Activated CD4-positive, alpha-beta T cell treated with anti-CD3 and anti-CD28 coated beads for 36 hours (primary cell): ENCODE results near the gene PIAS2. TPM values are rescaled to one million over a fixed set of nuclear protein-coding genes. Genes with fewer than 3 reads are reported as not detected.
"Not testable (repeated sequence)": the region's sequence is repeated elsewhere in the genome, so short reads cannot be mapped to it uniquely, and the experiment has no call there.

Experiments used
- ATAC-seq: fragments of 200-7000 bp; cut with Tn5 transposase; one replicate; pipeline ENCODE4 v1.10.0; 2021; ENCODE audit warnings: mild to moderate bottlenecking, moderate library complexity
- CTCF ChIA-PET: fragments of 350-600 bp; sonication (Branson Sonifier 250); formaldehyde crosslinking; loops from one replicate; lab custom pipeline; 2021; ENCODE audit warnings: antibody characterized with exemption; lab: Charles Lee
- POLR2A ChIA-PET: fragments of 350-600 bp; sonication (Branson Sonifier 250); formaldehyde crosslinking; loops from one replicate; lab custom pipeline; 2021; ENCODE audit warnings: antibody characterized with exemption, inconsistent platforms; lab: Charles Lee
- DNase-seq: peaks from one replicate; pipeline ENCODE4 v3.0.0-alpha.2; 2020
- H3K27ac Mint-ChIP-seq: one replicate; pipeline ENCODE4 v1.8.0; 2021; ENCODE audit warnings: mixed read lengths
- H3K27me3 Mint-ChIP-seq: one replicate; pipeline ENCODE4 v1.8.0; 2021; ENCODE audit warnings: mixed read lengths
- H3K36me3 Mint-ChIP-seq: one replicate; pipeline ENCODE4 v1.8.0; 2021; ENCODE audit warnings: low read depth, mixed read lengths
- H3K4me1 Mint-ChIP-seq: one replicate; pipeline ENCODE4 v1.8.0; 2021; ENCODE audit warnings: mixed read lengths
- H3K4me3 Mint-ChIP-seq: one replicate; pipeline ENCODE4 v1.8.0; 2021; ENCODE audit warnings: mild to moderate bottlenecking, moderate library complexity, mixed read lengths
- H3K9me3 Mint-ChIP-seq: one replicate; pipeline ENCODE4 v1.8.0; 2021; ENCODE audit warnings: low read depth, mixed read lengths
- intact Hi-C, 2 experiments: fragments of 100-400 bp; cut with DNase I in 1 of 2; cut with micrococcal nuclease in 1 of 2; formaldehyde crosslinking; loops; one replicate each; pipeline versions ENCODE4 v1.14.2 to v1.15.1; 2022 to 2024; cut with DNase I, micrococcal nuclease
- total RNA-seq, 2 experiments: library from RNA; stranded (reverse); gene quantifications; one replicate each; pipeline ENCODE4 v1.2.3, GENCODE V29; 2021

Gene PIAS2
- total RNA-seq, 2 experiments from 2014 or later: 27.1 to 28.2 TPM

DNA sequence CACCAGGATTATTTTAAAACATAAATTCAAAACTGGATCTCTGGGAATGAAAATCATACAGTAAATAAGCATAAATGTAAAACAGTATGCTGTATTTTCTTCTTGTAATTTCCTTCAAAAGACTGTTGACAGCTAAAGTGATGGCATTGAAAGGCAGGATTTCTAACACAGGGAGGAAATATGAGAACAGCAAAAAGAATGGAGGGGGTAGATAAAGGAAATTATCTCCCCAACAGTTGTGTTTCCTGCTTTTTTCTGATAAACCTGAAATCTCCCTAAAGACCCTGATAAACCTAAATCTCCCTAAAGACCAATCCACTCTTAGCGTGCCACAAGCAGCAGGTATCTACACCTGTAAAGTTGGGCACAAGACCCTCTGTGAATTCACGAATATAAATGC is 50.8 kb downstream of the PIAS2 start:
- H3K27ac Mint-ChIP-seq: no peak overlapping the region
- no peak overlapping the region for H3K4me3 Mint-ChIP-seq
- peaks cover 28% of the 10 kb centered on the region for H3K9me3 Mint-ChIP-seq
- H3K4me1 Mint-ChIP-seq: peaks cover 5% of the 10 kb centered on the region
- ATAC-seq (no peak), DNase-seq (no peak)
- no peaks in the 10 kb centered on the region for H3K27me3 Mint-ChIP-seq
- intact Hi-C loops: no loop called here
- H3K36me3 Mint-ChIP-seq: peaks cover 53% of the 10 kb centered on the region
- ChIA-PET POLR2A (no interaction called here), CTCF (no interaction called here)

DNA sequence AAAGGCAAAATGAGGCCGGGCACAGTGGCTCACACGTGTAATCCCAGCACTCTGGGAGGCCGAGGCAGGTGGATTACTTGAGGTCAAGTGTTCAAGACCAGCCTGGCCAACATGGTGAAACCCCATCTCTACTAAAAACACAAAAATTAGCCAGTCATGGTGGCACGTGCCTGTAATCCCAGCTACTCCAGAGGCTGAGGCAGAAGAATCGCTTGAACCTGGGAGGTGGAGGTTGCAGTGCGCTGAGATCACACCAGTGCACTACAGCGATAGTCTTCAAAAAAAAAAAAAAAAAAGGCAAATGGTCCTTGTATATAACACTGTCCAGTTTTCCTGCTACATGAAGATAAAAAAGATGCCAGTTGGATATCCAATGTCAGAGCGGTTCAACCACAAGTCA is 52.1 kb downstream of the PIAS2 start:
- H3K4me1 Mint-ChIP-seq, DNase-seq, H3K4me3 Mint-ChIP-seq, CTCF ChIA-PET, H3K27ac Mint-ChIP-seq, intact Hi-C loops, H3K27me3 Mint-ChIP-seq, POLR2A ChIA-PET, ATAC-seq: not testable (repeated sequence)
- Mint-ChIP-seq H3K9me3 (peaks cover 20% of the 10 kb centered on the region), H3K36me3 (peaks cover 49% of the 10 kb centered on the region)

DNA sequence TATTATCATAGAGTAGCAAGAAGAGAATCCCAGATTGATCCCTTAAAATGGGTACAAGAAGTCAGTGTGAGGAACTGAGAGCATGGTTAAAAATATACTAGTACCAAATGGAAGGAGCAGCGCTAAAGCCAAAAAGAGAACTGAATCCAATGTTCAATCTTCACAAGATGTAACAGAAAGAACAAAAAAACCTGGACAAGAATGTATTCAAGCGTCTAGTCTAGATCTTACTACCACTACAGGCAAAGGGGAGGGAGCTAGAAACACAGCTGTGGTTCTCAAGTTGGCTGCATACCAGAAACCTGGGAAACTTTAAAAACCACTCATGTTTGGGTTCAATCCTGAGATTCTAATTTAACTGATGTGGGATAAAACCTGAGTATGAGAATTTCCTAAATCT is 57.5 kb downstream of the PIAS2 start:
- Mint-ChIP-seq H3K4me3 (no peak overlapping the region), H3K4me1 (peaks cover 8% of the 10 kb centered on the region), H3K9me3 (no peaks in the 10 kb centered on the region), H3K36me3 (peaks cover 41% of the 10 kb centered on the region), H3K27ac (no peak overlapping the region), H3K27me3 (no peaks in the 10 kb centered on the region)
- no peak for DNase-seq
- ATAC-seq: no peak
- intact Hi-C loops: no loop called here
- ChIA-PET CTCF (interaction anchor here (0.7 kb wide), 1 partner anchor 13 kb away, joined by 3 read pairs; no protein-coding TSS in a partner anchor), POLR2A (no interaction called here)

DNA sequence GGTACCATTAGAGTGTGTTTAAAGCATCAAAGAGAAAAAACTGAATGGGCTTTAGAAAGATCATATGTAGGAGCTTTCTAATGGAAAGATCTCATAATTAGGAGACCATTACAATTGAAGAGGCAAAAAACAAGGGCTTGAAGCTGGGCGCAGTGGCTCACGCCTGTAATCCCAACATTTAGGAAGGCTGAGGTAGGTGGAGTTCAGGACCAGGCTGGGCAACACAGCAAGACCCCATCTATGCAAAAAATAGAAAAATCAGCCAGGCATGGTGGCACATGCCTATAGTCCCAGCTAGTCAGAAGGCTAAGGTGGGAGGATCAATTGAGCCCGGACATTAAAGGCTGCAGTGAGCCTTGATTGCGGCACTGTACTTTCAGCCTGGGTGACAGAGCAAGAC is 59.0 kb downstream of the PIAS2 start:
- CTCF ChIA-PET: interaction anchor here (0.6 kb wide), 1 partner anchor 956 kb away, joined by 3 read pairs; no protein-coding TSS in a partner anchor
- ATAC-seq (no peak), DNase-seq (no peak)
- POLR2A ChIA-PET: no interaction called here
- Mint-ChIP-seq H3K36me3 (peaks cover 46% of the 10 kb centered on the region), H3K27ac (no peak overlapping the region), H3K4me3 (no peak overlapping the region), H3K27me3 (no peaks in the 10 kb centered on the region), H3K4me1 (peaks cover 8% of the 10 kb centered on the region), H3K9me3 (no peaks in the 10 kb centered on the region)
- intact Hi-C loops: no loop called here

DNA sequence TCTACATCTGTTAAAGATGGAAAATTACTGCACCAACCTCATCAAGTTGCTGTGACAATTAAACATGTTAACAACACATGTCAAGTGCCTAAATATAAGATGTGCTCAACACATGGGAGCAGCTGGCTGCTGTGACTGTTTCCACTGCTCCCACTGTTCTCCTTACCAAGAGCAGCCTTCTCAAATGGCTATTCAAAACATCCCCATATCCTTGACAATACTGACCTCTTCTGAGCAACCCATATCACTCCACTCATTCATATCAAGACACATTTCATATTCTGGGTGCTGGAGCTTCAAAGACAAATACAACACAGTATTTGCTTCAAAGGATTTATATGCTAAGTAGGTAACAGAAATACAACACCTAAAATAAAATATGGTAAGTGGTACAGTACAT is 60.3 kb downstream of the PIAS2 start:
- Mint-ChIP-seq H3K9me3 (no peaks in the 10 kb centered on the region), H3K4me3 (no peak overlapping the region), H3K36me3 (peaks cover 53% of the 10 kb centered on the region), H3K4me1 (peaks cover 8% of the 10 kb centered on the region), H3K27me3 (no peaks in the 10 kb centered on the region), H3K27ac (no peak overlapping the region)
- DNase-seq (no peak), ATAC-seq (no peak)
- ChIA-PET CTCF (interaction anchor here (0.7 kb wide), 1 partner anchor 714 kb away, joined by 3 read pairs; no protein-coding TSS in a partner anchor), POLR2A (no interaction called here)
- intact Hi-C loops: no loop called here

DNA sequence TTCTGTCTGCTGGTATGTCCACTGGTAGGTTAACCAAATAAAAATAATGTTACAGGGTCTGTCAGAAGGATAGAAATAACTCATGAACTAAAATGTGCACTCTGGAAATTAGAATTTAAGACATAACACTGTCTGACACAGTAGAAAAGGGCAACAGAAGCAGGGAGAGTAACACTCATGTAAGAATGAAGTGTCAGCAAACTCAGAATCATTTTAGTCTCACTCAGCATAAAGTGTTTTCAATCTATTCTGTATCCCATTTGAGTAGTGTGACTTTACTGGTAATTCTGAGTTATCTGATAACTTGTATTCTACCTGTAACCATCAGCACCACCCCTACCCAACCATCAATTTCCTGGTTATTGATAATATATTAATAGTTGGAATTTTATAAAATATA is 68.3 kb downstream of the PIAS2 start:
- H3K9me3 Mint-ChIP-seq: no peaks in the 10 kb centered on the region
- CTCF ChIA-PET: no interaction called here
- H3K27ac Mint-ChIP-seq: no peak overlapping the region

DNA sequence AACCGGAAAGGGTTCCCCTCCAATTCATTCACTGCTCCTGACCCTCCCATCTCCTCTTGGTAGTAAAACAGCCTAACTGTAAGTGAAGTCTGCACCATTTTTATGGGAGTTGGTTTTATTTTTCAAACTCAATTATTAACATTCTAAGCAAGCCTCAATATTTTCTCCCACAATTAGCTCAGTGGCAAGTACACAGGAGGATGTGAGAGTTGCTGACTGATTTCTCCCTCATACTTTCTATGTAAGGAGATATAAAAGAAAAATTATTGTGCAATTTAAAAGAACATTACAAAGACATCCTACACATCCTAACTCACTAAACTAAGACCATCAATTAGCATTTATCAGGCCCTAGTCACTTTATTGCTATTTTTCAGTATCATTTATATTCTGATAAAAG is 73.9 kb downstream of the PIAS2 start:
- H3K9me3 Mint-ChIP-seq: no peaks in the 10 kb centered on the region
- intact Hi-C loops: no loop called here
- CTCF ChIA-PET: no interaction called here
- H3K4me3 Mint-ChIP-seq: no peak overlapping the region
- no peak overlapping the region for H3K27ac Mint-ChIP-seq
- no peak for DNase-seq
- POLR2A ChIA-PET: no interaction called here
- H3K36me3 Mint-ChIP-seq: peaks cover 14% of the 10 kb centered on the region
- H3K4me1 Mint-ChIP-seq: no peaks in the 10 kb centered on the region
- no peak for ATAC-seq
- no peaks in the 10 kb centered on the region for H3K27me3 Mint-ChIP-seq

More for the DNA sequence above, 68.3 kb downstream of the PIAS2 start:
- DNase-seq: no peak
- Mint-ChIP-seq H3K36me3 (peaks cover 24% of the 10 kb centered on the region), H3K27me3 (no peaks in the 10 kb centered on the region), H3K4me3 (no peak overlapping the region), H3K4me1 (no peaks in the 10 kb centered on the region)
- ATAC-seq: no peak
- POLR2A ChIA-PET: no interaction called here
- intact Hi-C loops: no loop called here

DNA sequence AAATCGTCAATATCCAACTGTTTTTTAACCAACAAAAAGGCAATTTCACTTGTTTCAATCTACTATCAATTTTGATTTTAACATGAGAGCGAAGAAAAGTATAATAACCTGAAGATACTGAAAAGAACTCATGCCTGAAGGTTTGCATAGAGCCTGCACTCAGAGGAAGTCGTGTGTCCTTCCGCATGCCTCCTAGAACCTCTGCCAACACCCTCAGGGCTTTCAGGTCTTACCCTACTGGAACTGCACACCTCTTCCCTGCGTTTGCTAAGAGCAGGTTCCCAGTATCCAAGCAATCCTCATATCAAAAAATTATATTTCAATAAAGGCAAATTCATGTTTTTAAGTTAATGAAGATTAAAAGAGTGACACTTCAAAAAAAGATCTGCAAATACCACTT is 74.7 kb downstream of the PIAS2 start:
- Mint-ChIP-seq H3K4me3 (no peak overlapping the region), H3K9me3 (no peaks in the 10 kb centered on the region), H3K27me3 (no peaks in the 10 kb centered on the region), H3K27ac (no peak overlapping the region), H3K4me1 (no peaks in the 10 kb centered on the region), H3K36me3 (peaks cover 16% of the 10 kb centered on the region)
- no peak for ATAC-seq
- DNase-seq: no peak
- intact Hi-C loops: no loop called here
- POLR2A ChIA-PET: no interaction called here
- CTCF ChIA-PET: no interaction called here

DNA sequence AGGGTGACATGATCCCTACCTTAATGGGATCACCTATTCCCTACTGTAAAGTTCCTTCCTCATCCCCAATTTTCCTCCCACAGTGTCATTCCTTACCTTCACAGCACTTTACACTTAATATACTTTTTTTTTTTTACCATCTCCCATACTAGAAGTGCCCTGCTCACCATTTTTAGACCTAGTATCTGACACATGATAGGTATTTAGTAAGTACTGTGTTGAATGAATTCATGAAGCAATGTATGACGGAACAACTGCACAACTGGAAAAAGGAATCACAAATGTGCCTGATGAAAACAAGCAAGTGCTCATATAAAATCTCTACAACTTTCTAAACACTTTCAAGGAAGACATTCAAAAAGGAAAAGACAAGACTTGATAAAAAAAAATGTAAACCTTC is 83.4 kb downstream of the PIAS2 start:
- no peak overlapping the region for H3K4me3 Mint-ChIP-seq
- ATAC-seq: no peak

DNA sequence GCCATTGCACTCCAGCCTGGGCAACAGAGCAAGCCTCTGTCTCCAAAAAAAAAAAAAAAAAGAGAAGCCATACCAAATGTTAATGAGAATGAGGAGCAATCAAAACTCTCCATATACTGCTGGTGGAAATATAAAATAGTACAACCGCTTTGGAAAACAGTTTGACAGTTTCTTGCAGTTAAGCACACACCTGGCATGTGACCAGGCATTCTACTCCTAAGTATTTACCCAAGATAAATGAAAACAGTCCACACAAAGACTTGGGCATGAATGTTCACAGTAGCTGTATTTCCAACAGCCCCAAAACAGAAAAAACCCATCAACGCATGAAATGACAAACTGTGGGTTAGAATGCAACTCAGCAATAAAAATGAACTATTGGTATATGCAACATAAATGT is 84.5 kb downstream of the PIAS2 start:
- no peaks in the 10 kb centered on the region for H3K9me3 Mint-ChIP-seq
- H3K4me3 Mint-ChIP-seq: no peak overlapping the region
- H3K27me3 Mint-ChIP-seq: no peaks in the 10 kb centered on the region
- ChIA-PET POLR2A (no interaction called here), CTCF (no interaction called here)
- intact Hi-C loops: no loop called here
- no peaks in the 10 kb centered on the region for H3K4me1 Mint-ChIP-seq
- H3K27ac Mint-ChIP-seq: no peak overlapping the region
- peaks cover 46% of the 10 kb centered on the region for H3K36me3 Mint-ChIP-seq
- DNase-seq (no peak), ATAC-seq (no peak)

More for the DNA sequence above, 83.4 kb downstream of the PIAS2 start:
- Mint-ChIP-seq H3K36me3 (peaks cover 45% of the 10 kb centered on the region), H3K27ac (no peak overlapping the region), H3K27me3 (no peaks in the 10 kb centered on the region), H3K4me1 (no peaks in the 10 kb centered on the region), H3K9me3 (no peaks in the 10 kb centered on the region)
- ChIA-PET CTCF (no interaction called here), POLR2A (no interaction called here)
- intact Hi-C loops: no loop called here
- no peak for DNase-seq

DNA sequence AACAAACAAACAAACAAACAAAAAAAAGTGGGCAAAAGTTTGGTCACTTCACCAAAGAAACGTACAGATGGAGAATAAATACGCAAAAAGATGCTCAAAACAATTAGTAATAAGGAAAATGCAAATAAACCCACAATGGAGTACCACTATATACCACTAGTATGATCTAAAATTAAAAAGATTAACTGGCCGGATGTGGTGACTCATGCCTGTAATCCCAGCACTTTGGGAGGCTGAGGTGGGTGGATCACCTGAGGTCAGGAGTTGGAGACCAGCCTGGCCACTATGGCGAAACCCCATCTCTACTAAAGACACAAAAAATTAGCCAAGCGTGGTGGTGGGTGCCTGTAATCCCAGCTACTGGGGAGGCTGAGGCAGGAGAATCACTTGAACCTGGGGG is 84.9 kb downstream of the PIAS2 start:
- intact Hi-C loops, H3K27me3 Mint-ChIP-seq, ATAC-seq, POLR2A ChIA-PET, DNase-seq, H3K27ac Mint-ChIP-seq, H3K9me3 Mint-ChIP-seq, CTCF ChIA-PET, H3K4me3 Mint-ChIP-seq, H3K4me1 Mint-ChIP-seq: not testable (repeated sequence)
- peaks cover 46% of the 10 kb centered on the region for H3K36me3 Mint-ChIP-seq

DNA sequence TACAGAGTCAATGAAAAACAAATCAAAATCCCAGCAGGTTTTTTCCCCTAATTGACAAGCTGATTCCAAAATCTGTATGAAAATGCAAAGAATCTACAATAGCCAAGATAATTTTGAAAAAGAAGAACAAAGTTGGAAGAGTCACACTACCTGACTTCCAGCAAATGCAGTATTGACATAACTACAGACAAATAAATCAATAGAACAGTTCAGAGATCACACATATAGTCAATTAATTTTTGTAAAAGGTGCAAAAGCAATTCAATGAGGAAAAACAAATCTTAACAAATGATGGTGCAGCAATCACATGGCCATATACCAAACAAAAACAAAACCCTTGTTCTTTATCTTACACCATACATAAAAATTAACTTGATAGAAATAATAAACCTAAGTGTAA is 85.9 kb downstream of the PIAS2 start:
- ChIA-PET POLR2A (no interaction called here), CTCF (interaction anchor here (0.7 kb wide), 1 partner anchor 35 kb away, joined by 3 read pairs; no protein-coding TSS in a partner anchor)
- no peaks in the 10 kb centered on the region for H3K4me1 Mint-ChIP-seq
- ATAC-seq (no peak), DNase-seq (no peak)
- H3K27me3 Mint-ChIP-seq: no peaks in the 10 kb centered on the region
- H3K27ac Mint-ChIP-seq: no peak overlapping the region
- H3K4me3 Mint-ChIP-seq: no peak overlapping the region
- intact Hi-C loops: no loop called here
- H3K36me3 Mint-ChIP-seq: peaks cover 45% of the 10 kb centered on the region
- no peaks in the 10 kb centered on the region for H3K9me3 Mint-ChIP-seq
